H1 (cell line): Measurements from ENCODE around the gene IL22RA2. TPM values are rescaled to one million over a fixed set of nuclear protein-coding genes. Genes with fewer than 3 reads are reported as not detected.

Experiments
- CTCF ChIA-PET: fragments of 300-600 bp; sonication (Branson Sonifier 250); formaldehyde crosslinking; loops from one replicate; lab custom pipeline; 2021; ENCODE audit not compliant: partially characterized antibody; lab: Charles Lee
- POLR2A ChIA-PET: fragments of 300-600 bp; sonication (Branson Sonifier 250); formaldehyde crosslinking; loops from one replicate; lab custom pipeline; 2021; ENCODE audit warnings: inconsistent platforms; ENCODE audit not compliant: partially characterized antibody; lab: Charles Lee
- DNase-seq, 2 experiments: peaks; one replicate each; pipeline versions ENCODE4 v3.0.0 to v3.0.0-alpha.2; 2010 to 2022; ENCODE audit warnings: low spot score in 2 of 2, low read depth in 1 of 2, mixed read lengths in 1 of 2
- FAIRE-seq: peaks from 2 replicates; lab custom pipeline; 2011; peaks lifted over from hg19 to GRCh38; lab: Jason Lieb, UNC
- H2AFZ ChIP-seq: 2 replicates; pipeline ENCODE4 v1.8.1; 2012; ENCODE audit warnings: low read length, inconsistent platforms
- H2AK5ac ChIP-seq: 2 replicates; pipeline ENCODE4 v1.6.1; 2013; ENCODE audit warnings: low read depth, low read length
- H2BK120ac ChIP-seq: replicated peaks from 2 replicates; pipeline ENCODE3; 2013; ENCODE audit warnings: low read depth, low read length, inconsistent platforms
- H2BK12ac ChIP-seq: 2 replicates; pipeline ENCODE4 v1.6.1; 2013; ENCODE audit warnings: low read depth, low read length
- H2BK15ac ChIP-seq: 2 replicates; pipeline ENCODE4 v1.6.1; 2013; ENCODE audit warnings: low read length
- H2BK20ac ChIP-seq: 2 replicates; pipeline ENCODE4 v1.6.1; 2013; ENCODE audit warnings: low read length
- H2BK5ac ChIP-seq: 2 replicates; pipeline ENCODE4 v1.6.1; 2013; ENCODE audit warnings: low read depth, low read length
- H3K14ac ChIP-seq: 2 replicates; pipeline ENCODE4 v1.6.1; 2013; ENCODE audit warnings: inconsistent platforms; ENCODE audit not compliant: insufficient read length
- H3K18ac ChIP-seq: 2 replicates; pipeline ENCODE4 v1.6.1; 2013; ENCODE audit warnings: low read length; ENCODE audit errors: extremely low read depth
- H3K23ac ChIP-seq: 2 replicates; pipeline ENCODE4 v1.6.1; 2013; ENCODE audit warnings: inconsistent platforms; ENCODE audit not compliant: insufficient read length
- H3K23me2 ChIP-seq: 2 replicates; pipeline ENCODE4 v1.6.1; 2013; ENCODE audit warnings: low read depth, low read length
- H3K27ac ChIP-seq: 2 replicates; pipeline ENCODE4 v1.6.1; 2011; ENCODE audit warnings: low read depth, low read length, inconsistent platforms
- H3K27me3 ChIP-seq, 4 experiments: replicated peaks in 1 of 4; 1 replicate in 1 of 4; 2 replicates in 3 of 4; pipeline versions ENCODE4 v1.6.1 to v1.8.1; 2011 to 2013; ENCODE audit warnings: low read length in 3 of 4, mild to moderate bottlenecking in 3 of 4, inconsistent platforms in 2 of 4, mixed read lengths in 2 of 4, moderate library complexity in 1 of 4; ENCODE audit not compliant: control insufficient read depth in 3 of 4, insufficient read depth in 3 of 4; ENCODE audit errors: extremely low read depth in 1 of 4
- H3K36me3 ChIP-seq, 4 experiments: 2 replicates each; pipeline versions ENCODE4 v1.6.1 to v1.8.1; 2011 to 2013; ENCODE audit warnings: mild to moderate bottlenecking in 4 of 4, low read length in 3 of 4, moderate library complexity in 2 of 4, control low read depth in 1 of 4, inconsistent platforms in 1 of 4; ENCODE audit not compliant: insufficient read depth in 4 of 4, control insufficient read depth in 2 of 4
- H3K4ac ChIP-seq: replicated peaks from 2 replicates; pipeline ENCODE3; 2013; ENCODE audit warnings: low read length, low read depth, mixed read lengths, inconsistent platforms; ENCODE audit not compliant: insufficient read length
- H3K4me1 ChIP-seq, 4 experiments: replicated peaks in 1 of 4; 1 replicate in 1 of 4; 2 replicates in 3 of 4; pipeline versions ENCODE4 v1.6.1 to v1.8.1; 2011 to 2013; ENCODE audit warnings: low read length in 3 of 4, inconsistent platforms in 2 of 4, mixed read lengths in 1 of 4; ENCODE audit not compliant: insufficient read depth in 4 of 4, control insufficient read depth in 3 of 4
- H3K4me2 ChIP-seq, 2 experiments: 2 replicates each; pipeline versions ENCODE4 v1.6.1 to v1.8.1; 2011 to 2013; ENCODE audit warnings: low read depth in 2 of 2, low read length in 2 of 2, control low read depth in 1 of 2, inconsistent platforms in 1 of 2, mild to moderate bottlenecking in 1 of 2; ENCODE audit not compliant: insufficient read depth in 1 of 2
- H3K4me3 ChIP-seq, 4 experiments: fragments of 200-600, 300-600 bp in 1 of 4; sonication (generic), shearing (Covaris generic), sonication (Bioruptor Twin) in 1 of 4; 2 replicates each; pipeline versions ENCODE4 v1.5.1 to v1.8.1; 2011 to 2016; ENCODE audit warnings: low read length in 4 of 4, low read depth in 3 of 4, control low read depth in 2 of 4, inconsistent platforms in 2 of 4, mild to moderate bottlenecking in 2 of 4, mixed read lengths in 1 of 4, moderate library complexity in 1 of 4; ENCODE audit not compliant: insufficient read depth in 2 of 4; ENCODE audit errors: extremely low read depth in 1 of 4
- H3K56ac ChIP-seq: replicated peaks from 2 replicates; pipeline ENCODE3; 2013; ENCODE audit warnings: low read depth, mild to moderate bottlenecking, mixed read lengths, low read length, inconsistent platforms; ENCODE audit not compliant: insufficient read length
- H3K79me1 ChIP-seq: 2 replicates; pipeline ENCODE4 v1.6.1; 2013; ENCODE audit warnings: low read depth, low read length, control low read depth
- H3K79me2 ChIP-seq, 2 experiments: 2 replicates each; pipeline versions ENCODE4 v1.6.1 to v1.8.1; 2012 to 2013; ENCODE audit warnings: low read length in 2 of 2, mild to moderate bottlenecking in 2 of 2, inconsistent platforms in 1 of 2; ENCODE audit not compliant: insufficient read depth in 2 of 2, control insufficient read depth in 1 of 2
- H3K9ac ChIP-seq, 4 experiments: replicated peaks in 1 of 4; 1 replicate in 1 of 4; 2 replicates in 3 of 4; pipeline versions ENCODE4 v1.6.1 to v1.8.1; 2011 to 2013; ENCODE audit warnings: low read depth in 3 of 4, low read length in 3 of 4, control low read depth in 2 of 4, mild to moderate bottlenecking in 2 of 4, moderate library complexity in 2 of 4, inconsistent platforms in 1 of 4; ENCODE audit errors: extremely low read depth in 1 of 4
- H3K9me3 ChIP-seq, 2 experiments: 2 replicates each; pipeline versions ENCODE4 v1.6.1 to v1.8.1; 2012 to 2013; ENCODE audit warnings: mild to moderate bottlenecking in 2 of 2, moderate library complexity in 2 of 2, control low read depth in 1 of 2, inconsistent platforms in 1 of 2, low read depth in 1 of 2, low read length in 1 of 2, mixed read lengths in 1 of 2; ENCODE audit not compliant: insufficient read depth in 2 of 2
- H4K20me1 ChIP-seq, 2 experiments: replicated peaks in 1 of 2; 2 replicates each; pipeline versions ENCODE3 to v1.8.1; 2011 to 2013; ENCODE audit warnings: inconsistent platforms in 2 of 2, low read length in 2 of 2, mild to moderate bottlenecking in 1 of 2; ENCODE audit not compliant: insufficient read depth in 2 of 2, control insufficient read depth in 1 of 2
- H4K5ac ChIP-seq: 2 replicates; pipeline ENCODE4 v1.6.1; 2013; ENCODE audit warnings: low read length, low read depth, mixed read lengths, inconsistent platforms; ENCODE audit not compliant: insufficient read length
- H4K8ac ChIP-seq: 2 replicates; pipeline ENCODE4 v1.8.0; 2013; ENCODE audit warnings: mild to moderate bottlenecking, moderate library complexity, low read length, inconsistent platforms; ENCODE audit not compliant: insufficient read depth; ENCODE audit errors: extremely low read depth
- H4K91ac ChIP-seq: replicated peaks from 2 replicates; pipeline ENCODE3; 2013; ENCODE audit warnings: low read length, mixed read lengths, inconsistent platforms; ENCODE audit not compliant: insufficient read length
- CEBPB ChIP-seq: IDR thresholded peaks from 2 replicates; pipeline ENCODE4 v1.6.1; 2012; ENCODE audit warnings: low read depth, low read length
- CHD2 ChIP-seq: IDR thresholded peaks from 2 replicates; pipeline ENCODE4 v1.6.1; 2012; ENCODE audit warnings: low read length, improper control_type of control experiment
- EGR1 ChIP-seq: IDR thresholded peaks from 2 replicates; pipeline ENCODE4 v1.6.1; 2011; ENCODE audit warnings: low read depth, low read length, borderline replicate concordance
- EP300 ChIP-seq, 2 experiments: IDR thresholded peaks; 1 replicate in 1 of 2; 2 replicates in 1 of 2; pipeline ENCODE4 v1.6.1; 2011 to 2012; ENCODE audit warnings: low read depth in 2 of 2, low read length in 2 of 2, mild to moderate bottlenecking in 2 of 2, borderline replicate concordance in 1 of 2, inconsistent platforms in 1 of 2, moderate library complexity in 1 of 2
- EZH2 ChIP-seq: fragments of 200-600 bp; sonication (generic); IDR thresholded peaks from 2 replicates; pipeline ENCODE4 v1.7.1; 2012; ENCODE audit warnings: low read depth, mild to moderate bottlenecking, moderate library complexity, low read length, inconsistent platforms; ENCODE audit not compliant: severe bottlenecking
- FOSL1 ChIP-seq: IDR thresholded peaks from 2 replicates; pipeline ENCODE4 v1.6.1; 2011; ENCODE audit warnings: mild to moderate bottlenecking, low read depth, low read length, moderate library complexity; ENCODE audit not compliant: insufficient read depth
- KDM1A ChIP-seq: fragments of 200-600, 300-600 bp; sonication (generic); IDR thresholded peaks from 2 replicates; pipeline ENCODE4 v1.7.1; 2016; ENCODE audit warnings: mild to moderate bottlenecking, low read length, borderline replicate concordance
- RBBP5 ChIP-seq: IDR thresholded peaks from 2 replicates; pipeline ENCODE4 v1.7.1; 2012; ENCODE audit warnings: low read depth, mild to moderate bottlenecking, inconsistent platforms, low read length, moderate library complexity, borderline replicate concordance
- RFX5 ChIP-seq: IDR thresholded peaks from 2 replicates; pipeline ENCODE4 v1.6.1; 2011; ENCODE audit warnings: low read depth, low read length, improper control_type of control experiment, borderline replicate concordance
- SIX5 ChIP-seq: IDR thresholded peaks from 2 replicates; pipeline ENCODE4 v1.6.1; 2011; ENCODE audit warnings: mild to moderate bottlenecking, low read depth, low read length
- SP1 ChIP-seq: IDR thresholded peaks from 2 replicates; pipeline ENCODE4 v1.6.1; 2011; ENCODE audit warnings: low read depth, low read length
- TAF7 ChIP-seq: optimal IDR thresholded peaks from 2 replicates; pipeline ENCODE3; 2011; ENCODE audit warnings: low read depth, mild to moderate bottlenecking, inconsistent platforms, low read length, moderate library complexity, borderline replicate concordance
- WGBS, 2 experiments: shearing (Covaris generic) in 1 of 2; methylation state at CpG; one replicate each; pipeline versions ENCODE4 v1.1.6 to v1.1.7; 2013 to 2015; ENCODE audit warnings: low lambda C conversion rate in 2 of 2, mixed read lengths in 2 of 2, inconsistent platforms in 1 of 2, low coverage in 1 of 2, missing lambda C conversion rate in 1 of 2; ENCODE audit not compliant: insufficient replicate concordance in 2 of 2, insufficient coverage in 1 of 2, insufficient read length in 1 of 2; ENCODE audit errors: extremely low coverage in 1 of 2, missing lambda C conversion rate in 1 of 2; 5-methylcytosine and 5-hydroxymethylcytosine counted together
- polyA plus RNA-seq, 7 experiments: library from polyadenylated mRNA; depleted of rRNA in 3 of 7; stranded (reverse) in 5 of 7; unstranded in 2 of 7; fragments of >200 nt in 5 of 7; fragments of 200-250 nt in 2 of 7; gene quantifications; 1 replicate in 5 of 7; 2 replicates in 1 of 7; 4 replicates in 1 of 7; pipeline versions ENCODE4 v1.2.1 to v1.2.3, GENCODE V29; 2011 to 2013; ENCODE audit warnings: missing spikeins in 2 of 7, mixed read lengths in 2 of 7
- total RNA-seq: library from RNA; stranded (reverse); fragmentation: NEBNext Ultra II Directional; extraction: Animal tissue kit (Norgen Biotek cat#: 25700); gene quantifications from 2 replicates; pipeline ENCODE4 v1.2.1, GENCODE V29; 2021
- TF ChIP-seq, protein P1 (sequence below): IDR thresholded peaks from 2 replicates; pipeline ENCODE4 v1.6.1; 2012; ENCODE audit warnings: inconsistent platforms

IL22RA2 gene
- total and polyA plus RNA-seq, 2 of the 8 experiments (the other 6 are each of a cell fraction or from before 2014, with no cell fraction given) = not detected

DNA sequence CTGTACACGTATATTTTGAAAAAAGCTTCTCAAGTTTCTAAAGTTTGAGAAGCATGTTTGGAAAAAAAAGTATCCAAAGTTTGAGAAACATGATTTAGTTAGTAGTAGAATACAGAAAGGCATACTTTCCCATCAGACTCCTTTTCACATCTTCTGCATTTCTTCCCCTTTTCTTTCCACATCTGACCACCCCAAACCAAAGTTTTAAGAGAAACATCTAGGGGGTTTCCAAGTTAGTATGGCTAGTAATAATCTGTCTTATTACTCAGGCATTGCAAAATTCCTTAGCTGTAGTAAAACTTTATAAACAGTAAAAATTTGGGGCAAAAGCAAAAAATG, 65.7 kb downstream of the IL22RA2 start:
- 91% methylated on average over 1 of the region's 1 CpG; no CpG with 5 or more reads in 1 of the 2 experiments for WGBS, 2 experiments
- H2BK12ac ChIP-seq = no peak overlapping the region
- POLR2A ChIA-PET = no interaction called here
- H3K14ac ChIP-seq = no peak overlapping the region
- FAIRE-seq = no peak
- H3K18ac ChIP-seq = no peak overlapping the region
- no peak overlapping the region for H3K9ac ChIP-seq
- DNase-seq = no peak
- no peaks in the 10 kb centered on the region for H4K20me1 ChIP-seq
- no peak overlapping the region for H4K91ac ChIP-seq
- H3K56ac ChIP-seq = no peak overlapping the region
- no peak overlapping the region for H3K4ac ChIP-seq
- no peak overlapping the region for H2BK5ac ChIP-seq
- H3K79me2 ChIP-seq = no peaks in the 10 kb centered on the region
- no peak overlapping the region for H2BK20ac ChIP-seq
- H3K27ac ChIP-seq = no peak overlapping the region
- no peak overlapping the region for H2BK120ac ChIP-seq
- H3K4me3 ChIP-seq = no peak overlapping the region
- no peaks in the 10 kb centered on the region for H3K79me1 ChIP-seq
- no peak overlapping the region for H4K5ac ChIP-seq
- no peak overlapping the region for H2AK5ac ChIP-seq
- no peak overlapping the region for H2BK15ac ChIP-seq
- H3K36me3 ChIP-seq = no peaks in the 10 kb centered on the region
- peaks cover 16 to 18% of the 10 kb centered on the region in 2 experiments; a peak in 3 of 4 replicates for H3K9me3 ChIP-seq
- H4K8ac ChIP-seq = no peak overlapping the region
- no peak overlapping the region for H3K4me2 ChIP-seq
- H3K23me2 ChIP-seq = no peaks in the 10 kb centered on the region; the same call in 1 of the 2 replicates
- no peak overlapping the region for H2AFZ ChIP-seq
- H3K27me3 ChIP-seq = no peaks in the 10 kb centered on the region
- CTCF ChIA-PET = no interaction called here
- H3K4me1 ChIP-seq = no peaks in the 10 kb centered on the region
- no peak overlapping the region for H3K23ac ChIP-seq
- TF ChIP-seq, protein P1, sequence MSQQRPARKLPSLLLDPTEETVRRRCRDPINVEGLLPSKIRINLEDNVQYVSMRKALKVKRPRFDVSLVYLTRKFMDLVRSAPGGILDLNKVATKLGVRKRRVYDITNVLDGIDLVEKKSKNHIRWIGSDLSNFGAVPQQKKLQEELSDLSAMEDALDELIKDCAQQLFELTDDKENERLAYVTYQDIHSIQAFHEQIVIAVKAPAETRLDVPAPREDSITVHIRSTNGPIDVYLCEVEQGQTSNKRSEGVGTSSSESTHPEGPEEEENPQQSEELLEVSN = no peak
- TF ChIP-seq TAF7 = no peak
- TF ChIP-seq EGR1 = no peak
- no peak for TF ChIP-seq RFX5
- TF ChIP-seq RBBP5 = no peak
- TF ChIP-seq CEBPB = no peak
- no peak for TF ChIP-seq EP300 (IDR thresholded peaks at IDR 0.05; ENCODE audit: borderline replicate concordance in 1 of 2, low read depth in 2 of 2, low read length in 2 of 2)
- no peak for TF ChIP-seq FOSL1
- no peak for TF ChIP-seq EZH2
- no peak for TF ChIP-seq KDM1A
- TF ChIP-seq SP1 = no peak
- TF ChIP-seq SIX5 = no peak
- TF ChIP-seq CHD2 = no peak
